ENCODE data around the gene SRSF1. TPM values are rescaled to one million over a fixed set of nuclear protein-coding genes. Genes with fewer than 3 reads are reported as not detected.
A peak's percentile ranks its signal among the peaks of the same experiment; 100 is the strongest.

SRSF1 gene
- polyA plus RNA-seq, 2 of the 4 experiments (the other 2 are of a cell fraction), result 364 to 490 TPM

DNA sequence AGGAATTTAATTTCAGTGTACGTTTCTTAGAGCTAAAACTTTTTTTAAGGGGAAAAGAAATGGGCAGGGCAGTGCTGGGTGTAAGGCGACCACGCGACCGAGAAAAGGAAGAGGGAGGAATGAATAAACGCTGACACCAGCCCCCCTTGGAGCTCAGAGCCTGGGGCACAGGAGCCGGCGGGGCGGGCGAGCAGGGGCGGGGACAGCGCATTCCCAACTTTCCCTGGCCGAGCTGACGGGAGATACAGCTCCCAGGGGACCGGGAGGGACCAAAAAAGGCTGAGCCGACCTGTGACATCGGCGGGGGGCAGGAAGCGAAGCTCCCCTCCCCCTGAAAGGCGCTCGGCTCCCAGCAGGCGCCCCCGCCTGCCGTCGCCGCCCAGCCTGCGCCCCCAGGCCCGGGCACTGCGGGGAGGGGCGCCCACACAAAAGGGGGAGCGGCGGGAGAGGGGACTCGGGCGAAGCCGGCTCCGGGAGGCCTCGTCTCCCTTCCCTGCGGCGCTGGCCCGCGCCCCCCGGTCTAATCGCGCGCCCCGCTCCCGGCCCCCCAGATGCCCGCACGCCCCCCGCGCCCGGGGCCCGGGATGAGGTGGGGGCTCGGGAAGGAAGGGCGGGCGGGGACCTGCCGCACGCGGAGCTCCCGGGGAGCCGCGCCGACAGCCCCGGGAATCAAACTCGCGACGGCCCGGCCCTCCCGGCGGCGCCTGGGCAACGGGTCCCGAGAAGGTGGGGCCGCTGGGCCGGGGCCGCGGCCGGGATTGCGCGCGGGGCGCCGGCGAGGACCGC, 52.5 kb downstream of the SRSF1 start (continued):
- TF ChIP-seq USF2 (IDR thresholded peaks at IDR 0.05) (no peak), POLR2A (IDR thresholded peaks at IDR 0.05; ENCODE audit: low read length) (peak; percentile 24), HEYL (CRISPR knock-in tag; IDR thresholded peaks at IDR 0.05) (no peak)

GRCh38 chr17:57953705-57954396, 53.2 kb downstream of the SRSF1 start:
- 0 out of 2 replicates have a peak, but pooled peaks have one; percentile 24 for TF ChIP-seq HOXB13 (CRISPR knock-in tag; IDR thresholded peaks at IDR 0.05; ENCODE audit: low read depth)
- peak; percentile 27; the same call in 1 of the 2 replicates for TF ChIP-seq POLR2A (IDR thresholded peaks at IDR 0.05; ENCODE audit: low read length)
- TF ChIP-seq RCOR1 (IDR thresholded peaks at IDR 0.05; ENCODE audit: low read depth, low read length), result no peak
- peak; percentile 12; the same call in 1 of the 2 replicates for TF ChIP-seq ZC3H11A (IDR thresholded peaks at IDR 0.05)
- H3K4me1 ChIP-seq, result peaks cover 75% of the 10 kb centered on the region
- 57% methylated on average over 13 of the region's 13 CpGs for WGBS (ENCODE audit: missing lambda C conversion rate)

More at GRCh38 chr17:57953705-57954396, 53.2 kb downstream of the SRSF1 start:
- Histone ChIP-seq H3K4me2 (peak overlapping the region; percentile 96), H3K4me3 (peak overlapping the region; percentile 92), H3K9me3 (no peaks in the 10 kb centered on the region), H3K27ac (peak overlapping the region; percentile 93 to 100)
- ATAC-seq (no peak), DNase-seq (ENCODE audit: low read depth in 1 of 2, low spot score in 1 of 2) (no peak), FAIRE-seq (peak; percentile 67)
- ChIA-PET CTCF (interaction anchor here (0.6 to 26.8 kb wide), 15 partner anchors 15 to 121 kb away, joined by 3 to 386 read pairs (median 43); partner anchors contain the start of gene VEZF1), POLR2A (interaction anchor here (0.7 to 3.4 kb wide), 13 partner anchors 14 to 93 kb away, joined by 3 to 36 read pairs (median 7); partner anchors contain the start of gene VEZF1)

Small RNA genes lying within 50 kb of the gene (small RNA-seq; reads per million reads assigned to genes)
- 0 reads per million in 6 experiments for gene AC015813.4

Other genes starting within 250 kb of the SRSF1 start
- gene MRPS23, start 157.2 kb downstream of the SRSF1 start, polyA plus RNA-seq (2011; rRNA removed), result 73.2 and 110 TPM in 2 replicates
- gene MRPS23, start 157.2 kb downstream of the SRSF1 start, polyA plus RNA-seq (2017; fragmentation: RNase III; extraction: RNeasy Plus Mini Kit Qiagen cat#74134 plus additional on column Dnase treatment), result 140 to 164 TPM (median 153 TPM) in 3 replicates
- 44.3 and 54.8 TPM in 2 replicates for gene CUEDC1, start 51.8 kb downstream of the SRSF1 start, polyA plus RNA-seq (2011; rRNA removed)
- gene CUEDC1, start 51.8 kb downstream of the SRSF1 start, polyA plus RNA-seq (2017; fragmentation: RNase III; extraction: RNeasy Plus Mini Kit Qiagen cat#74134 plus additional on column Dnase treatment), result 70.7 to 103 TPM (median 90.6 TPM) in 3 replicates
- gene VEZF1, start 19.0 kb downstream of the SRSF1 start, polyA plus RNA-seq (2011; rRNA removed), result 57.7 and 63.8 TPM in 2 replicates
- 48.1 to 55.5 TPM (median 50.3 TPM) in 3 replicates for gene VEZF1, start 19.0 kb downstream of the SRSF1 start, polyA plus RNA-seq (2017; fragmentation: RNase III; extraction: RNeasy Plus Mini Kit Qiagen cat#74134 plus additional on column Dnase treatment)
- gene DYNLL2, start 76.2 kb upstream of the SRSF1 start, polyA plus RNA-seq (2011; rRNA removed), result 19.6 TPM in 2 replicates
- 33.2 to 34.1 TPM (median 33.7 TPM) in 3 replicates for gene DYNLL2, start 76.2 kb upstream of the SRSF1 start, polyA plus RNA-seq (2017; fragmentation: RNase III; extraction: RNeasy Plus Mini Kit Qiagen cat#74134 plus additional on column Dnase treatment)
- gene OR4D1, start 141.1 kb upstream of the SRSF1 start, polyA plus RNA-seq (2011; rRNA removed), result 0.03 and 0.04 TPM in 2 replicates
- 0.03 TPM in 1 of 3 replicates, not detected in the others for gene OR4D1, start 141.1 kb upstream of the SRSF1 start, polyA plus RNA-seq (2017; fragmentation: RNase III; extraction: RNeasy Plus Mini Kit Qiagen cat#74134 plus additional on column Dnase treatment)
- gene OR4D2, start 159.7 kb upstream of the SRSF1 start, polyA plus RNA-seq (2011; rRNA removed), result not detected in 2 replicates
- gene OR4D2, start 159.7 kb upstream of the SRSF1 start, polyA plus RNA-seq (2017; fragmentation: RNase III; extraction: RNeasy Plus Mini Kit Qiagen cat#74134 plus additional on column Dnase treatment), result not detected in 3 replicates
- not detected in 2 replicates for gene EPX, start 185.5 kb upstream of the SRSF1 start, polyA plus RNA-seq (2011; rRNA removed)
- not detected in 3 replicates for gene EPX, start 185.5 kb upstream of the SRSF1 start, polyA plus RNA-seq (2017; fragmentation: RNase III; extraction: RNeasy Plus Mini Kit Qiagen cat#74134 plus additional on column Dnase treatment)
- gene MKS1, start 212.0 kb upstream of the SRSF1 start, polyA plus RNA-seq (2011; rRNA removed), result 18.6 and 19.0 TPM in 2 replicates
- gene MKS1, start 212.0 kb upstream of the SRSF1 start, polyA plus RNA-seq (2017; fragmentation: RNase III; extraction: RNeasy Plus Mini Kit Qiagen cat#74134 plus additional on column Dnase treatment), result 15.8 to 17.3 TPM (median 16.2 TPM) in 3 replicates
- gene LPO, start 231.3 kb upstream of the SRSF1 start, polyA plus RNA-seq (2011; rRNA removed), result not detected in 2 replicates
- not detected in 3 replicates for gene LPO, start 231.3 kb upstream of the SRSF1 start, polyA plus RNA-seq (2017; fragmentation: RNase III; extraction: RNeasy Plus Mini Kit Qiagen cat#74134 plus additional on column Dnase treatment)